Kidney (tissue), 14 donors: Measurements from ENCODE around the gene RPL14. TPM values are rescaled to one million over a fixed set of nuclear protein-coding genes. Genes with fewer than 3 reads are reported as not detected.

Experiments
- DNase-seq, 5 donors: peaks; one replicate each; pipeline ENCODE4 v3.0.0-alpha.2; 2013 to 2020
- FAIRE-seq: peaks from 2 replicates; lab custom pipeline; 2012; peaks lifted over from hg19 to GRCh38; lab: Jason Lieb, UNC
- H3K27ac ChIP-seq, 2 donors: one replicate each; pipeline ENCODE4 v1.7.0; 2013; ENCODE audit warnings: low read depth in 2 of 2, low read length in 2 of 2, inconsistent platforms in 1 of 2
- H3K27me3 ChIP-seq: one replicate; pipeline ENCODE4 v1.7.1; 2013; ENCODE audit warnings: low read length, inconsistent platforms; ENCODE audit not compliant: control insufficient read depth, insufficient read depth
- H3K36me3 ChIP-seq, 3 donors: one replicate each; pipeline versions ENCODE4 v1.7.0 to v1.7.1; 2013; ENCODE audit warnings: low read length in 3 of 3, control low read depth in 1 of 3, inconsistent platforms in 1 of 3; ENCODE audit not compliant: insufficient read depth in 3 of 3, control insufficient read depth in 2 of 3
- H3K4me1 ChIP-seq, 3 donors: one replicate each; pipeline versions ENCODE4 v1.7.0 to v1.7.1; 2013; ENCODE audit warnings: low read length in 3 of 3, inconsistent platforms in 1 of 3, low read depth in 1 of 3; ENCODE audit not compliant: control insufficient read depth in 2 of 3, insufficient read depth in 2 of 3
- H3K4me3 ChIP-seq, 3 donors: one replicate each; pipeline versions ENCODE4 v1.7.0 to v1.8.1; 2013; ENCODE audit warnings: low read length in 3 of 3, control low read depth in 1 of 3, inconsistent platforms in 1 of 3
- H3K9ac ChIP-seq, 3 donors: one replicate each; pipeline versions ENCODE4 v1.7.0 to v1.7.1; 2013; ENCODE audit warnings: low read length in 3 of 3, control low read depth in 1 of 3, inconsistent platforms in 1 of 3
- H3K9me3 ChIP-seq, 3 donors: one replicate each; pipeline versions ENCODE4 v1.7.0 to v1.7.1; 2013; ENCODE audit warnings: low read length in 3 of 3, control low read depth in 1 of 3, inconsistent platforms in 1 of 3; ENCODE audit not compliant: control insufficient read depth in 2 of 3, insufficient read depth in 1 of 3
- intact Hi-C: fragments of 100-400 bp; cut with DNase I; formaldehyde crosslinking; loops from one replicate; pipeline ENCODE4 v1.11.1; 2022
- polyA plus RNA-seq: library from polyadenylated mRNA; stranded (reverse); fragments of 350-450 nt; fragmentation: Illumina TruSeq; extraction: RNeasy Lipid Tissue Mini Kit (QIAGEN cat#74804); gene quantifications from one replicate; pipeline ENCODE4 v1.2.3, GENCODE V29; 2014; ENCODE audit warnings: low read depth, low replicate concordance; ENCODE audit not compliant: insufficient read depth
- total RNA-seq: library from RNA; stranded (reverse); fragmentation: NEBNext Ultra II Directional; extraction: Animal tissue kit (Norgen Biotek cat#: 25700); gene quantifications from one replicate; pipeline ENCODE4 v1.2.1, GENCODE V29; 2021
- TF ChIP-seq, protein P1 (sequence below): IDR thresholded peaks from 3 replicates; pipeline ENCODE4 v1.5.1; 2012; ENCODE audit warnings: mild to moderate bottlenecking, moderate library complexity, borderline replicate concordance; ENCODE audit not compliant: insufficient read depth; ENCODE audit errors: extremely low read depth
- donor health status: control.
- donor health status: control.
- donor health status: control.
- donor health status: control.
- donor health status: control.
- donor health status: DM: yes; HTN: yes; CAD: no.
- donor health status: Normal renal cell carcinoma (clear cell type).

Gene RPL14
- total and polyA plus RNA-seq, 2 donors from 2014 or later: 778 to 1,497 TPM

DNA sequence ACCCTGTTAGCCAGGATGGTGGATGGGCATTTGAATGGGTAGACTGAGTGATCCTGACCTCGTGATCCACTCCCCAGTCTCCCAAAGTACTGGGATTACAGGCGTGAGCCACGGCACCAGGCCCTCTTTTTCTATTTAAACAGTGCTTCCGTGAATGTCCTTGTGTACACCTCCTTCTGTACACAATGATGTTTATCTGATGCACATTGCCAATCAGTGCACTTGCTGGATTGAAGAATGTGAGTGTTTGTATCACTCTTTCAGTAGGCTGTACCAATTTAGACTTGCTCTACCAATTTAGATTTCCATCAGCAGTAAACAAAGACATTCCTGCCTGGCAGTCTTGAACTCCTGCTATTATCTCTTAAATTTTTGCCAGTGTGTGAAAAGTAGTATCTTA lies 10.9 kb downstream of the RPL14 start:
- Histone ChIP-seq H3K27me3 (no peaks in the 10 kb centered on the region), H3K4me3 (no peak overlapping the region), H3K9ac (no peak overlapping the region), H3K27ac (no peak overlapping the region), H3K36me3 (peaks cover 2 to 19% (median 18%) of the 10 kb centered on the region in 3 donors), H3K4me1 (no peaks in the 10 kb centered on the region), H3K9me3 (no peaks in the 10 kb centered on the region)
- FAIRE-seq (no peak), DNase-seq (no peak)
- intact Hi-C loops: no loop called here
- TF ChIP-seq, protein P1, sequence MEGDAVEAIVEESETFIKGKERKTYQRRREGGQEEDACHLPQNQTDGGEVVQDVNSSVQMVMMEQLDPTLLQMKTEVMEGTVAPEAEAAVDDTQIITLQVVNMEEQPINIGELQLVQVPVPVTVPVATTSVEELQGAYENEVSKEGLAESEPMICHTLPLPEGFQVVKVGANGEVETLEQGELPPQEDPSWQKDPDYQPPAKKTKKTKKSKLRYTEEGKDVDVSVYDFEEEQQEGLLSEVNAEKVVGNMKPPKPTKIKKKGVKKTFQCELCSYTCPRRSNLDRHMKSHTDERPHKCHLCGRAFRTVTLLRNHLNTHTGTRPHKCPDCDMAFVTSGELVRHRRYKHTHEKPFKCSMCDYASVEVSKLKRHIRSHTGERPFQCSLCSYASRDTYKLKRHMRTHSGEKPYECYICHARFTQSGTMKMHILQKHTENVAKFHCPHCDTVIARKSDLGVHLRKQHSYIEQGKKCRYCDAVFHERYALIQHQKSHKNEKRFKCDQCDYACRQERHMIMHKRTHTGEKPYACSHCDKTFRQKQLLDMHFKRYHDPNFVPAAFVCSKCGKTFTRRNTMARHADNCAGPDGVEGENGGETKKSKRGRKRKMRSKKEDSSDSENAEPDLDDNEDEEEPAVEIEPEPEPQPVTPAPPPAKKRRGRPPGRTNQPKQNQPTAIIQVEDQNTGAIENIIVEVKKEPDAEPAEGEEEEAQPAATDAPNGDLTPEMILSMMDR: no peak

DNA sequence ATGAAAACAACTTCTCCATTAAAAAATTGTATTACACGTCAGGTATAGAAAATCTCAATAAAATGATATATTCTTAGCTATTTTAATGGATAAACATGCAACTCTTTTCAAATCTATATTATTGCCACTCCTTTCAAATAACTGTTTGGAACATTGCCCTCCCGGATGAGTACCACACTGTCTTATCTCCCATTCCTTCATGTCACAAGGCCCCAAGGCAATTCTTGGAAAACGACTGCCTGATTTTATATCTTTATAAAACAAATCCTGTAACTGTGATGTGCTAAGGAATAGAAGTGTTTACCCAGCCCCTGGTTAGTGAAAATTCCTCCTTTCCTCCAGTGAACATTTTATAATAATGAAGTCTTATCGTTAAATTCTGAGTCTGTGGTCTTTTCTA lies 13.6 kb downstream of the RPL14 start:
- Histone ChIP-seq H3K4me1 (no peaks in the 10 kb centered on the region), H3K36me3 (peaks cover 0 to 5% (median 0%) of the 10 kb centered on the region in 3 donors), H3K9ac (no peak overlapping the region), H3K4me3 (no peak overlapping the region), H3K9me3 (no peaks in the 10 kb centered on the region), H3K27ac (no peak overlapping the region), H3K27me3 (no peaks in the 10 kb centered on the region)
- FAIRE-seq: no peak
- DNase-seq: no peak
- intact Hi-C loops: no loop called here
- TF ChIP-seq, protein P1: no peak

DNA sequence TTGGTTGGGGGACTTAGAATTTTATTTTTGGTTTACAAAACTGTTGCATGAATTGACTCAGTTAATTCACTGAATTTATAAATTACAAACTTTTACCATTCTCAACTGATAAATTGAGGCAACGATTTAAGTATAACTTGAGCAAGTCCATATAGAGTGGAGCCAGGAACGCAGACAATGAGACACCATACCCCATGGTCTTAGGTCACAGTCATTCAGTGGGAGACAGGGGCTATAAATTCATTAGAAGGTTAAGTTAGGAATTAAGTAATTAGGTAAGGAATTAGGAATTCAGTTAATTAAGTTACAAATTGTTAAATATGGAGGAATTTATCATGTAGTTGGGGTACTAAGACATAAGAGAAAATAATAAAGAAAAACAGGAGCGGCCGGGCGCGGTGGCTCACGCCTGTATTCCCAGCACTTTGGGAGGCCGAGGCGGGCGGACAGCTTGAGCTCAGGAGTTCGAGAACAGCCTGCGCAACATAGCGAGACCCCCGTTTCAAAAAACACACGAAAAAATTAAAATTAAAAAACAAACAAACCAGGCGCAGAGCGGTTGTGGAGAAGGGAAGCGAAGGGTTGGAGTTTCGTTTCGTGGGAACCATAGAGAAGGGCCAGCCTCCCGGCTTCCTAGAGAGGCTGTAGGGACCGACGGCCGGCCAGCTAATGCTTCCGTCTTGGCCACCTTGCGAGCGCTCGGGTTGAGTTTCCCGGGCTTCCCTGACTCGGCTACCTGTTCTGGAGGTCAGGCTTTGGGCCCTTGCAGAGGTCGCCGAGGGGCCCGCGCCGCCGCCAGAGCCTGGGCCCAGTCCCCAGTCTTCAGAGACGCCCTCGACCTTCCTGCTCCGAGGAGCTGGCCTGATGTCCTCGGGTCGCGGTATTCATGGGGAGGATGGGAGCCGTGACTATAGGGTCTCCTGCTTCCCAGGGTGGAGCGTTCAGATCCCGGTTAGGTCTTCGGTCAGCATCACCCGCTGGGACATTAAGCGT lies 19.6 kb downstream of the RPL14 start, which contains the start of gene ZNF619:
Gene ZNF619, plus strand, starts transcription at position 645 of the 993 bp plus-strand sequence. CDS start 858 bp downstream, outside the sequence.
- H3K9ac ChIP-seq: peak within 1 kb of the TSS; percentile 43 to 93 (median 44)
- H3K4me1 ChIP-seq: peaks cover 0 to 6% (median 0%) of the 10 kb centered on the region in 3 donors
- H3K27ac ChIP-seq: peak within 1 kb of the TSS in 1 of 2 donors; percentile 23
- intact Hi-C loops: no loop called here
- no peaks in the 10 kb centered on the region for H3K27me3 ChIP-seq
- DNase-seq (peak; percentile 73 to 90 (median 84)), FAIRE-seq (no peak)
- H3K36me3 ChIP-seq: peaks cover 0 to 5% (median 0%) of the 10 kb centered on the region in 3 donors
- H3K4me3 ChIP-seq: peak within 1 kb of the TSS; percentile 58 to 96 (median 67)
- TF ChIP-seq, protein P1: no peak
- no peaks in the 10 kb centered on the region for H3K9me3 ChIP-seq
